NCI-H2171 treated with DMSO at 0.1 percent for 48 hours (cell line): Measurements from ENCODE around the gene ARHGEF25.
A peak's percentile ranks its signal among the peaks of the same experiment; 100 is the strongest.
"Not testable (repeated sequence)": the region's sequence is repeated elsewhere in the genome, so short reads cannot be mapped to it uniquely, and the experiment has no call there.

Experiments used
- DNase-seq: peaks from one replicate; lab custom pipeline; 2025; lab: John Stamatoyannopoulos, UW

Gene ARHGEF25

GRCh38 chr12:57585156-57585555, 26.1 kb upstream of the ARHGEF25 start:
- DNase-seq = no peak

GRCh38 chr12:57586128-57586527, 25.1 kb upstream of the ARHGEF25 start:
- no peak for DNase-seq

DNA sequence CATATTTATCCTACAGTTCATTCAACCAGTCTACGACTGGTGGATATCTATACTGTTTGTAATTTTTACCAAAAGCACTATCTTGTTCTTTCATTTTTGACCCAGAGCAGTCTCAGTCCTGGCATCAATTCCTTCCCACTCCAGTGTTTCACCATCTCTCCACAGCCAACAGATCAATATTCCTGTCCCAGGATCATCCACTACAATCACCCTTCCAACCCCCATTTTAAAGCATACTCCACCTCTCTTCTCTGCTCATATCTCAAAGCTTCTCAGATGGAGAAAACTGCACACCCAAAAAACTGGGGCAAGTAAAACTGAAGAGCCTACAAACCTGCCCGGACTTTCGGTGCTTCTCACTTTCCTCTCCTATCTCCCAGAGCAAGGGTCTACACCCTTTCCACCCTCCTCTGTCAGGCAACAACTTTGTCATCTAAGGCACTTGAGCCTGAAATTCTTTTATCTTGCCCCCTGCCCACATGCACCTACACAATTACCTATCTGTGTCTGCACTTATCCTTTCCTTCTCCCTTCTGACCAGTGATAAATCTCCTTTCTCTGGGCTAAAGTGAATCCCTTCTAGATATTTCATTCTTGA, 24.3 kb upstream of the ARHGEF25 start:
- DNase-seq = no peak

- not testable (repeated sequence) for DNase-seq
Measured at GRCh38 chr12:57588951-57589610, 22.2 kb upstream of the ARHGEF25 start.

DNA sequence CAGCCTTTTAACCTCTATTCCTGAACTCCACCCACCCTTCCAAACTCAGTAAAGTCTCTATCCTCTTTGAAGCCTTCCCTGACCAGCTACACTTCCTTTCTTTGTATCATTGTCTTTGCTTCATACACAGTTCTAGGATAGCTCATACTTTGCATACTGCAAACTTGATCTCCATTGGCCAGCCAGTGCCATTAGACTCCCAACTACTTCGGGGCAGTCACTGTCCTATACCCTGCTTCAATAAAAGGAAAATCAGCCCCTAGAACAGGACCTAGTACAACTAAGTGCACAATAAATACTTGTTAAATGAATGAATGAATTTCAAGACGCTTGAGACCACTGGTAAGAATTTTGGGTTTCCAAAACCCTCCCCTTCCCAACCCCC, 20.8 kb upstream of the ARHGEF25 start:
- DNase-seq = no peak

- DNase-seq = peak; percentile 80
Measured at GRCh38 chr12:57590864-57591781, 20.1 kb upstream of the ARHGEF25 start, which contains the start of gene PIP4K2C. Gene PIP4K2C, plus strand, starts transcription at chr12:57591192. Its CDS starts 98 bp downstream, at chr12:57591290.

DNA sequence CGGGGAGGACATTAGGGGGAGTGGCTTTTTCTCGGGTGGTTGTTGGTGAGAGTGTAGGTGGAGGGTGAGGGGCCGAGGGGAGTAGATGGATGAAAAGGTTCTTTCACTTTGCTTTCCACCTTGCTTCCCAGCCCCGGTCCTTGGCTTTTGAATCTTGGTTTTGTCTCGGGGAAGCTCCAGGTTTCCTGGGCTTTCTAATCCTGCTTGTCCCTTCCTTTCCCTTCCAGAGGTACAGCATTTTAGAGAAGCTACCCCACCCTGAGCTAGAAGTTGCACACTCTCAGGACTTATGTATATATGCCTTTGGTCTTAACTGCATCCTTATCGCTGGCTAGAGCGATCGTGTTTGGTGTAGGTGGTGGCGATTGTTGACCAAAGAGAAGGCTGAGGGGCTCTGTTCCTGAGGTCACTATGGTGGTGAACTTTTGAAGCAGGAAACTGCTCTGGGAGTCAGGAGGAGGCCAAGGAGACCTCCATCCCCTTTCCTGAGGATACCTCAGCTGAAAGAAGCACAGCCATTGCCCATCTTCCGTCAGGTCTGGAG, 19.4 kb upstream of the ARHGEF25 start:
- DNase-seq = no peak

DNA sequence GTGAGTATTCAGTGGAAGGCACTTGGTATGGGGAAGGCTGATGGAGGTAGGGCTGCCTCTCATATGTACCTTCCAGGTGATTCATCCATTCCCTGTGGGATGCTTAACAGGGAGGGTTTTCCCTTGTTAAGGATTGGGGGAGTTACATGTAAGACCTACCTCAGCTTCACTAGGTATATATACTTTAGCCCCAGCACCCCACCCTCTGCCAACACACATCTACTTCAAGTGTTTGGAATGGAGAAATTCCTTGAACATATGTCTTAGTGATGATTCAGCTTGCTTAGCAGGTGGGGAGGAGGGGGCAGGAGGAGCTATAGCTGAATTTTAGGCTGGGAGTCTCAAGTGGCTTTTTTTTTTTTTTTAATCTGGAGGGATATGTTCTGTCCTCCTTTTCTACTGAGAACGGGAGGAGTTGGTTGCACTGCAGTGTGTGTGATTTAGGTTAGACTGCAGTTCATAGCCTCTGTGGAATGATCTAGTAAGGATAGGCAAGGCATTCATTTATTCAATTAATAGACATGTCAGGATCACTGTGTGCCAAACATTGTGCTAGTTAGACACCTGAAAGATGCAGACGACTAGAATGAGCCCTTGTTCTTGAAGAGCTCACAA, 18.6 kb upstream of the ARHGEF25 start:
- peak; percentile 41 for DNase-seq

GRCh38 chr12:57593187-57593586, 18.0 kb upstream of the ARHGEF25 start:
- no peak for DNase-seq

- no peak for DNase-seq
Measured at GRCh38 chr12:57600395-57600794, 10.8 kb upstream of the ARHGEF25 start.

DNA sequence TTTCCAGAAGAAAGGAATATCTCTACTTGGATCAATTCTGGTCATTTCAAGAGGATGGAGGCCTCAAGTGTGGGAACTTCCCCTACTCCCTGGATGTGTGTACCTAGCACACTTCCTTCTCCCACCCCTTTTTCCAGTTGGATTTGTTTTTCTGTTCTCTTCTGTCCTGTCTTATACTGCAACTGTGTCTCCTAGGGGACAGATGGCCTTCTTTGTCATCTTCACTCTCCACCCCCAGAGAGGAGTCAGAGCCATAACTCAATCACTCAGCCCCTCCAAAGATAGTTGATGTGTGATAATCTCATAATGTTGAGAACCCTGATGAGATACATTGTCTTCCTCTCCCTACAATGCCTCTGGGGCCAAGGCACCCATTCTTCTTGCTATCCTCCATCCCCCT, 8.7 kb upstream of the ARHGEF25 start:
- DNase-seq = no peak

GRCh38 chr12:57603324-57603723, 7.9 kb upstream of the ARHGEF25 start:
- no peak for DNase-seq

GRCh38 chr12:57603815-57604453, 7.3 kb upstream of the ARHGEF25 start:
- DNase-seq = peak; percentile 54

DNA sequence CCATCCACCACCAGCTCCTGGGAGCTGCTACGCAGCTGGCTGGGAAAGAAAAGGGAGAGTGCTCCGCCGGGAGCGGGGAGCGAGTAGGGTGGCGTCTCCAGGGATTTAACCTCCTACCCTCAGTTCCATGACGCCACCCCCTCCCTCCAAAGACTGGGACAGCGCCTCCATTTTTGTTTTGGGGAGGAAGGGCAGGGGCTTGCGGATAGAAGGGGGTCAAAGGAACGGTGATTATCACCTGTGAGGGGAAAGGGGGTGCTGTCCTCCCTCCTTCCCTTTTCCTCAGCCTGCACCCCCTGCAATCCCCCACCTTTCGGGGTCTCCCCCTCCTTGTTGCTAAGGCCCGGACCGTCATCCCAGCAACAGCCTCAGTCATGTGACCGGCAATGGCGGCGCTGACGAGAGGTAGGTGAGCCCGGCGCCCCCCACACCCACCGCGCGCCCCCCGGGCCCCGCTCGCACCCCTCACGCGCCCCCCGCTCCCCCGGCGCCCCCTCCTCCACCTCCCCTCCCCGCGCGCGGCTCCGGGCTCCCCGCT, 6.7 kb upstream of the ARHGEF25 start, which contains the start of gene DTX3:
Gene DTX3, plus strand, starts transcription at position 371 of the 538 bp plus-strand sequence. CDS start 1,694 bp downstream, outside the sequence.
- peak; percentile 75 for DNase-seq

- no peak for DNase-seq
Measured at GRCh38 chr12:57604992-57605810, 6.0 kb upstream of the ARHGEF25 start.

- DNase-seq = no peak
Measured at GRCh38 chr12:57605811-57606311, 5.4 kb upstream of the ARHGEF25 start.

GRCh38 chr12:57606399-57606798, 4.8 kb upstream of the ARHGEF25 start:
- DNase-seq = no peak

- no peak for DNase-seq
Measured at GRCh38 chr12:57606821-57607220, 4.4 kb upstream of the ARHGEF25 start.

DNA sequence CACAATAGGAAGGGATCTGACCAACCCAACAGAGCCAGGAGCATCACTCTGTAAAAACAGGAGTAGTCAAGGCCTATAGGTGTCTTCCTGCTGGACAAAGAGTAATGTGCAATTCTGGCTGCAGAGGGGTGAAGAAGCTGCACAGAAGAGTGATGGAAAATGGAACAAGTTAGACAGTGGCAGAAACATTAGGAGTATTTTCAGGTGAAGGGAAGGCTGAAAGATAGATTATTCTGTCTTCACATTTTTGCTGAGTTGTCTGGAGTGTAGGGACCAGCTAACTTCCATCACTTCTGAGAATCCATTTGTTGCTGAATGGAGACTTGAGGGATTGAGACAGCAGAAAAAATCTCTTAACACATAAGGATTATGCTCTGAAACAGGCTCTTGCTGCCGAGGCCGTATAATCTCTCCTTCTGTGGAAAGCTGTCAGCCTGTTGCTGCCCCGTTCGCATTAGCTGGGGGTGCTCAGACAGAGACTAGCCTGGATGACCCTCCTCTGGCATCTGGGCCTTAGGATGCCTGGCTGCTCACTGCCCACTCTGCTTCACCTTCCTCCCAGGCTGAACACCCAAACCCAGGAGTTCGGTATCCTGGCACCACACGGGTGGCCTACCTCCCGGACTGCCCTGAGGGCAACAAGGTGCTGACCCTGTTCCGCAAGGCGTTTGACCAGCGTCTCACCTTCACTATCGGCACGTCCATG, 3.1 kb upstream of the ARHGEF25 start:
- DNase-seq = no peak
